WERI-Rb-1 (cell line): ENCODE data around the gene EHBP1.

Experiments used
- DNase-seq: peaks from one replicate; pipeline ENCODE4 v3.0.0-alpha.2; 2020
- H3K27ac ChIP-seq: fragments of 250-450 bp; sonication (Bioruptor Pico); 2 replicates; pipeline ENCODE4 v1.5.1; 2020; ENCODE audit warnings: mild to moderate bottlenecking, moderate library complexity
- H3K27me3 ChIP-seq: fragments of 250-450 bp; sonication (Bioruptor Pico); 2 replicates; pipeline ENCODE4 v1.5.1; 2021; ENCODE audit warnings: mild to moderate bottlenecking, low read depth, moderate library complexity; ENCODE audit not compliant: insufficient read depth, severe bottlenecking
- H3K36me3 ChIP-seq: fragments of 250-450 bp; sonication (Bioruptor Pico); 2 replicates; pipeline ENCODE4 v1.5.1; 2020; ENCODE audit warnings: mild to moderate bottlenecking, moderate library complexity
- H3K4me3 ChIP-seq: 2 replicates; pipeline ENCODE4 v1.5.1; 2011; ENCODE audit warnings: low read depth, mild to moderate bottlenecking, control low read depth, low read length
- H3K9me3 ChIP-seq: fragments of 250-450 bp; sonication (Bioruptor Pico); 2 replicates; pipeline ENCODE4 v1.5.1; 2021; ENCODE audit warnings: mild to moderate bottlenecking, moderate library complexity; ENCODE audit not compliant: severe bottlenecking
- CTCF ChIP-seq: IDR thresholded peaks from 2 replicates; pipeline ENCODE4 v1.5.1; 2011; ENCODE audit warnings: low read depth, mild to moderate bottlenecking, control low read depth, inconsistent platforms, low read length

Gene EHBP1

GRCh38 chr2:62716768-62717167 is 11.3 kb downstream of the EHBP1 start:
- DNase-seq = no peak
- TF ChIP-seq CTCF = no peak
- Histone ChIP-seq H3K27ac (no peak overlapping the region), H3K36me3 (no peaks in the 10 kb centered on the region), H3K4me3 (no peak overlapping the region), H3K9me3 (no peaks in the 10 kb centered on the region), H3K27me3 (no peaks in the 10 kb centered on the region)

- no peak for DNase-seq
- Histone ChIP-seq H3K27me3 (no peaks in the 10 kb centered on the region), H3K36me3 (no peaks in the 10 kb centered on the region), H3K4me3 (no peak overlapping the region), H3K9me3 (no peaks in the 10 kb centered on the region), H3K27ac (no peak overlapping the region)
- TF ChIP-seq CTCF = no peak
Observed at GRCh38 chr2:62717503-62718081, 12.1 kb downstream of the EHBP1 start.

GRCh38 chr2:62718225-62718822 is 12.8 kb downstream of the EHBP1 start:
- Histone ChIP-seq H3K36me3 (no peaks in the 10 kb centered on the region), H3K27ac (no peak overlapping the region), H3K4me3 (no peak overlapping the region), H3K27me3 (no peaks in the 10 kb centered on the region), H3K9me3 (no peaks in the 10 kb centered on the region)
- no peak for DNase-seq
- no peak for TF ChIP-seq CTCF

GRCh38 chr2:62719757-62720156 is 14.2 kb downstream of the EHBP1 start:
- no peaks in the 10 kb centered on the region for H3K27me3 ChIP-seq
- H3K9me3 ChIP-seq = no peaks in the 10 kb centered on the region
- TF ChIP-seq CTCF = no peak
- no peaks in the 10 kb centered on the region for H3K36me3 ChIP-seq
- no peak for DNase-seq
- H3K4me3 ChIP-seq = no peak overlapping the region
- no peak overlapping the region for H3K27ac ChIP-seq

- H3K4me3 ChIP-seq = no peak overlapping the region
- no peaks in the 10 kb centered on the region for H3K9me3 ChIP-seq
- no peak for DNase-seq
- H3K27me3 ChIP-seq = no peaks in the 10 kb centered on the region
- TF ChIP-seq CTCF = no peak
- no peak overlapping the region for H3K27ac ChIP-seq
- H3K36me3 ChIP-seq = no peaks in the 10 kb centered on the region
Observed at GRCh38 chr2:62722679-62723078, 17.2 kb downstream of the EHBP1 start.

- H3K27me3 ChIP-seq = no peaks in the 10 kb centered on the region
- H3K36me3 ChIP-seq = no peaks in the 10 kb centered on the region
- no peak overlapping the region for H3K4me3 ChIP-seq
- H3K9me3 ChIP-seq = no peaks in the 10 kb centered on the region
- H3K27ac ChIP-seq = no peak overlapping the region
- TF ChIP-seq CTCF = no peak
- no peak for DNase-seq
Observed at GRCh38 chr2:62723253-62723652, 17.7 kb downstream of the EHBP1 start.
